Lower leg skin (tissue), 4 donors: ENCODE measurements around the gene FBRSL1. TPM values are rescaled to one million over a fixed set of nuclear protein-coding genes. Genes with fewer than 3 reads are reported as not detected.

Source experiments
- DNase-seq, 2 donors: peaks; one replicate each; pipeline ENCODE4 v3.0.0-alpha.2; 2019; ENCODE audit warnings: low spot score in 2 of 2
- H3K4me3 ChIP-seq: fragments of 200-600 bp; sonication (generic); 2 replicates; pipeline ENCODE4 v1.5.1; 2017; ENCODE audit warnings: mild to moderate bottlenecking, low read depth; ENCODE audit not compliant: poor library complexity, severe bottlenecking
- CTCF ChIP-seq, 3 donors: fragments of 450-650 bp; IDR thresholded peaks; one replicate each; pipeline ENCODE4 v1.5.1; 2016; ENCODE audit warnings: antibody characterized with exemption in 3 of 3, mild to moderate bottlenecking in 3 of 3, moderate library complexity in 2 of 3
- POLR2A ChIP-seq, 2 donors: fragments of 450-650 bp; IDR thresholded peaks; one replicate each; pipeline ENCODE4 v1.6.1; 2016 to 2017; ENCODE audit warnings: antibody characterized with exemption in 2 of 2, mild to moderate bottlenecking in 1 of 2, moderate library complexity in 1 of 2
- WGBS, 2 donors: methylation state at CpG; one replicate each; pipeline ENCODE4 v1.1.5; 2018; 5-methylcytosine and 5-hydroxymethylcytosine counted together
- intact Hi-C: fragments of 100-400 bp; cut with DNase I; formaldehyde crosslinking; loops from one replicate; pipeline ENCODE4 v1.15.0; 2023; ENCODE audit warnings: low total_unique reads
- total RNA-seq, 4 donors: library from RNA; depleted of rRNA; stranded (reverse); fragments of >200 nt; gene quantifications; one replicate each; pipeline ENCODE4 v1.1.0, GENCODE V29; 2016

Gene FBRSL1
- total RNA-seq, 4 donors from 2014 or later = 15.5 to 250 (median 19.6) TPM

- 95 to 96% methylated on average over 22 to 27 of the region's 27 CpGs for WGBS, 2 donors
- intact Hi-C loops = no loop called here
- no peak overlapping the region for H3K4me3 ChIP-seq
- no peak for DNase-seq
- TF ChIP-seq CTCF (IDR thresholded peaks at IDR 0.05) (no peak), POLR2A (IDR thresholded peaks at IDR 0.05) (no peak)
Measured at GRCh38 chr12:132496710-132497109, 6.8 kb downstream of the FBRSL1 start.

GRCh38 chr12:132497514-132498405 lies 7.8 kb downstream of the FBRSL1 start:
- DNase-seq = no peak
- TF ChIP-seq CTCF (IDR thresholded peaks at IDR 0.05) (no peak), POLR2A (IDR thresholded peaks at IDR 0.05) (no peak)
- WGBS, 2 donors = 79 to 84% methylated on average over 21 to 25 of the region's 28 CpGs
- no peak overlapping the region for H3K4me3 ChIP-seq
- intact Hi-C loops = no loop called here

GRCh38 chr12:132498931-132499330 lies 9.0 kb downstream of the FBRSL1 start:
- intact Hi-C loops = no loop called here
- TF ChIP-seq CTCF (IDR thresholded peaks at IDR 0.05) = no peak
- TF ChIP-seq POLR2A (IDR thresholded peaks at IDR 0.05) = no peak
- 91 to 92% methylated on average over 8 to 12 of the region's 12 CpGs for WGBS, 2 donors
- DNase-seq = no peak
- H3K4me3 ChIP-seq = no peak overlapping the region

GRCh38 chr12:132500142-132500855 lies 10.3 kb downstream of the FBRSL1 start:
- intact Hi-C loops = no loop called here
- no peak overlapping the region for H3K4me3 ChIP-seq
- DNase-seq = no peak
- 83 to 85% methylated on average over 17 to 19 of the region's 19 CpGs for WGBS, 2 donors
- TF ChIP-seq CTCF (IDR thresholded peaks at IDR 0.05) (no peak), POLR2A (IDR thresholded peaks at IDR 0.05) (no peak)

- intact Hi-C loops = no loop called here
- DNase-seq = no peak
- H3K4me3 ChIP-seq = no peak overlapping the region
- WGBS, 2 donors = 77 to 81% methylated on average over 7 to 8 of the region's 9 CpGs
- no peak for TF ChIP-seq POLR2A (IDR thresholded peaks at IDR 0.05)
- no peak for TF ChIP-seq CTCF (IDR thresholded peaks at IDR 0.05)
Measured at GRCh38 chr12:132500856-132501180, 10.9 kb downstream of the FBRSL1 start.
